Chondrocyte (in vitro differentiated cells): ENCODE results near the gene PLA1A. TPM values are rescaled to one million over a fixed set of nuclear protein-coding genes. Genes with fewer than 3 reads are reported as not detected.

Experiments
- DNase-seq: peaks from one replicate; pipeline ENCODE4 v3.0.0; 2021; ENCODE audit warnings: mixed read lengths, low spot score
- H3K27ac Mint-ChIP-seq: one replicate; pipeline ENCODE4 v1.8.0; 2021; ENCODE audit warnings: mild to moderate bottlenecking, moderate library complexity, mixed read lengths; ENCODE audit not compliant: unreplicated experiment
- H3K27me3 Mint-ChIP-seq: 2 replicates; pipeline ENCODE4 v1.8.0; 2021; ENCODE audit warnings: low read depth, mixed read lengths
- H3K36me3 Mint-ChIP-seq: 2 replicates; pipeline ENCODE4 v1.8.0; 2021; ENCODE audit warnings: low read depth, mixed read lengths
- H3K4me1 Mint-ChIP-seq: 2 replicates; pipeline ENCODE4 v1.8.0; 2021; ENCODE audit warnings: low read depth, mild to moderate bottlenecking, mixed read lengths
- H3K4me3 Mint-ChIP-seq: one replicate; pipeline ENCODE4 v1.8.0; 2021; ENCODE audit warnings: mild to moderate bottlenecking, moderate library complexity, mixed read lengths; ENCODE audit not compliant: unreplicated experiment
- H3K9me3 Mint-ChIP-seq: 2 replicates; pipeline ENCODE4 v1.8.0; 2021; ENCODE audit warnings: low read depth, mixed read lengths
- total RNA-seq: library from RNA; stranded (reverse); gene quantifications from 3 replicates; pipeline ENCODE4 v1.2.1, GENCODE V29; 2021
- TF ChIP-seq, protein P1 (sequence below): fragments of 200-600 bp; sonication (generic); IDR thresholded peaks from 2 replicates; pipeline ENCODE4 v1.5.0; 2021; ENCODE audit warnings: antibody characterized with exemption, mild to moderate bottlenecking, moderate library complexity

Gene PLA1A
- total RNA-seq, 1 donor from 2014 or later, result 0.55 TPM

DNA sequence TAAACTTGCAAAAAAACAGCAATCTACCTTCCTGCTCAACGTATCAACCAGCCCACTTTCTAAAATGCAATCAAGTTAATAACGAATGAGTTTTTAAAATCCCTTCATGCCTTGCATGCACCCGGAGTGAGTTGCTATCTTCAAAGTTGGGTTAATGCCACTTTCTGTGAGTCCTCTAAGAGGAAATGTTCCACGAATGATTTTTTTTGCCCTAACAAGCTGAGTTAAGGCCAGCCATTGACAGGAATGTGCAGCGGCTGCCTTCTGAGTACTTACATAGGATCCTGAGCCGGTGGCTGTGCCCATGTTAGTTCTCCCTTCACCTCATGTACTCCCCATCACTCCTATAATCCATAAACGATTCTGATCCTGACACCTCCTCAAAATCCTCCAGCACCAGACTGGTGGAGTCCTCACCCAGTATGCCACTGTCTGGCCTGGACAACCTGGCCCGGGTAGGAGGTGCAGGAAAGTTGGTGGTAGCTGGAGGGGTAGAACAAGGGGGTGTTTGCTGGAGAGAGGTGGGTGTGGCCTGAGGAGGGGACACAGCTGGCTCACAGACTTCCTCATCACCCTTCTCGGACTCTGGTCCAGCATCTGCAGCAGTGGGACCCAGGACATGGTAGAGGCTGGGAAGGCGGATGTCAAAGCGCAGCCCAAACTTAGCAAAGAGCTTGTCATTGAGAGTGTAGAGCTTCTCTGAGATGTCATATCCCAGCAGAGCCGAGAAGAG, 50.3 kb downstream of the PLA1A start:
- Mint-ChIP-seq H3K27me3 (no peaks in the 10 kb centered on the region), H3K36me3 (peaks cover 6% of the 10 kb centered on the region)

GRCh38 chr3:119649761-119650160, 52.1 kb downstream of the PLA1A start:
- H3K4me3 Mint-ChIP-seq, result no peak overlapping the region
- no peak for DNase-seq
- H3K27ac Mint-ChIP-seq, result no peak overlapping the region
- H3K9me3 Mint-ChIP-seq, result no peaks in the 10 kb centered on the region
- H3K4me1 Mint-ChIP-seq, result no peaks in the 10 kb centered on the region
- H3K27me3 Mint-ChIP-seq, result no peaks in the 10 kb centered on the region
- TF ChIP-seq, protein P1, sequence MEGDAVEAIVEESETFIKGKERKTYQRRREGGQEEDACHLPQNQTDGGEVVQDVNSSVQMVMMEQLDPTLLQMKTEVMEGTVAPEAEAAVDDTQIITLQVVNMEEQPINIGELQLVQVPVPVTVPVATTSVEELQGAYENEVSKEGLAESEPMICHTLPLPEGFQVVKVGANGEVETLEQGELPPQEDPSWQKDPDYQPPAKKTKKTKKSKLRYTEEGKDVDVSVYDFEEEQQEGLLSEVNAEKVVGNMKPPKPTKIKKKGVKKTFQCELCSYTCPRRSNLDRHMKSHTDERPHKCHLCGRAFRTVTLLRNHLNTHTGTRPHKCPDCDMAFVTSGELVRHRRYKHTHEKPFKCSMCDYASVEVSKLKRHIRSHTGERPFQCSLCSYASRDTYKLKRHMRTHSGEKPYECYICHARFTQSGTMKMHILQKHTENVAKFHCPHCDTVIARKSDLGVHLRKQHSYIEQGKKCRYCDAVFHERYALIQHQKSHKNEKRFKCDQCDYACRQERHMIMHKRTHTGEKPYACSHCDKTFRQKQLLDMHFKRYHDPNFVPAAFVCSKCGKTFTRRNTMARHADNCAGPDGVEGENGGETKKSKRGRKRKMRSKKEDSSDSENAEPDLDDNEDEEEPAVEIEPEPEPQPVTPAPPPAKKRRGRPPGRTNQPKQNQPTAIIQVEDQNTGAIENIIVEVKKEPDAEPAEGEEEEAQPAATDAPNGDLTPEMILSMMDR, result no peak
- peaks cover 6% of the 10 kb centered on the region for H3K36me3 Mint-ChIP-seq

More for the DNA sequence above, 50.3 kb downstream of the PLA1A start:
- Mint-ChIP-seq H3K4me3 (no peak overlapping the region), H3K9me3 (no peaks in the 10 kb centered on the region), H3K27ac (no peak overlapping the region), H3K4me1 (peaks cover 8% of the 10 kb centered on the region)
- no peak for DNase-seq
- TF ChIP-seq, protein P1, result no peak

DNA sequence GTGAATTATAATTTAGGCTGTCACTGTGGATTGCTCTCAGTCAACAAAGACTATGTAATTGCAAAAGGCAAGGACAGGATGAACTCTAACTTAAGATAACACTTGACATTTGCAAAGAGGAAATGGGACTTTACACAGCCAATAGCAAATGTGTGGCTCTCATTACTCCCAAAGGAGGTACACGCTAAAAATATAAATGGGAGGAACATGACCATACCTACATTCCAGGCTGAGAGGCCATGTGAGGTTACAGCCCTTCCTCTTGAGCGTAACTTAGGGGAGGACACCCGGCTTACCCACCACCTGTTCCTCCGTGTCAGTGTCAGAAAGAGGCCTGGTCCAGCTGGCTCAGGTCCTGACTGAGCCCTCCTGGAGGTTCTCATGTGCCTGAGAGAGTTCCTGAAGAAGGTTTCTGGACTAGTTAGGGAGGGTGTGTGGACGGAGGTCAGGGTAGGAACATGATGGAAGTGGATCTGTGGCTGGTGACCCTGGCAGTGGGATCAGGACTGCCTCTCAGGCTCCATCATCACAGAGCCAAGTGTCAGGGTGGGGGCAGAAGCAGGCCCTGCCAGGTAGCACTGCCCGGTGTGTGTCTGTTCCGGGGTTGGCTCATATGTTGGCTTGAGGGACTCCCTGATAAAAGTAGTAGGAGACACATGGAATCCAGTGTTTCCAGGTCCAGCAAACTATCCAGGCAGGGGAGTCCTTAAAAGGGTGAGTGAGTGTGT, 54.8 kb downstream of the PLA1A start:
- H3K4me3 Mint-ChIP-seq, result no peak overlapping the region
- H3K27ac Mint-ChIP-seq, result no peak overlapping the region
- no peak for DNase-seq
- H3K36me3 Mint-ChIP-seq, result no peaks in the 10 kb centered on the region
- no peaks in the 10 kb centered on the region for H3K27me3 Mint-ChIP-seq
- H3K4me1 Mint-ChIP-seq, result no peaks in the 10 kb centered on the region
- TF ChIP-seq, protein P1, result no peak
- no peaks in the 10 kb centered on the region for H3K9me3 Mint-ChIP-seq

DNA sequence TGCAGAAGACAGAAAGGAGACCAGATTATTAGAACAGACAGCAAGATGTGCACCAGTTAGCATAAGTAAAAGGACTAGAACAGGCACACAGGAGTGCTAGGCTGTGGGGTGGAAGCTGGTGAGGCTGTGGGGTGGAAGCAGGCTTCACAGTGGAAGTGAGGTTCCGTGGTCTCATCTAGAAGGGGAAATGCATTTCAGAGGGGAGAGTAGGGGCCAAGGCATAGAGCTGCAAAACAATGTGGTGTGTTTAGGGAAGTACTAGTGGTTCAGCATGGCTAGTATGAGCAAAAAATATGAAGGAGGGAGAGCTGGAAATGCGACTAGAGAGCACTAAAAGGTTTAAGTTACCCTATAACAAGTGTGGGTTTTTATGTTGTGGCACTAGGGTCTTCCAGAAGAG, 56.2 kb downstream of the PLA1A start:
- no peak overlapping the region for H3K4me3 Mint-ChIP-seq
- TF ChIP-seq, protein P1, result no peak
- no peaks in the 10 kb centered on the region for H3K36me3 Mint-ChIP-seq
- no peak overlapping the region for H3K27ac Mint-ChIP-seq
- H3K4me1 Mint-ChIP-seq, result no peaks in the 10 kb centered on the region
- no peaks in the 10 kb centered on the region for H3K9me3 Mint-ChIP-seq
- no peaks in the 10 kb centered on the region for H3K27me3 Mint-ChIP-seq
- DNase-seq, result no peak

DNA sequence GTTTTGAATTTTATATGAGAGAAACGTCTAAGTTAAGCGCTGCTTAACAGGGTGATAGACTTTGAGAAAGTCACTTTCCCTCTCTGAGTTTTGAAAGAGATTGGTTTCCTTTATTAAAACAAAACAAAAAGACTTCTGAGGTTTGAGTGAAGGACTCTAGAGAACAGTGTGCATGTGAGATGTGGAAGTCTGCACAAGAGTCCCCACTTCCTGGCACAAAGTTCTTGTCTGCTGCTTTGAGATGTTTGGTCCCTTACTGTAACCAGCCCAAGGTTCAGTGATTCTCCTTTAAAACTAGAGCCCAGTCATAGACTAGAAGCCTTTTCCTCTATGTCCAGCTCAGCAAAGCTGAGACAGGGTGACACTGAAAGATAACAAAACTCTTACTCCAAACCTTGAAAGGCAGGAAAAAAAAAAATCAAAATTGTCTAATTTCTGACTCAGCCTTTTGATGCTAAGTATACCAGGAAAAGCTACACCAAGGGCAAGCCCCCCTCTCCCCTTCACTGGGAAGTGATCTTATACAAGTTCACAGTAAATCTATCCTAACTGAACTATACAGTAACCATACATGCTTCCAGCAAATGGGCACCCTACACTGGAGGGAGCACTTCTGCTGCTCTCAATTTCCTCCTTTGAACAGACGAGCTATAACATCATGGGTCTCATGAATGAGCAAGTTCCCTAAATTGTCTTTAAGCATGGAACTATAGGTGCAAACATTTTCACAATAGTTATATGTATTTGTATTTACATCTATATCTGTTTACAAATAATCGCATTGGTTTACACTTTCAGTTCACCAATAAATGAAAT, 60.4 kb downstream of the PLA1A start:
- no peak for DNase-seq
- H3K4me3 Mint-ChIP-seq, result no peak overlapping the region
- no peaks in the 10 kb centered on the region for H3K9me3 Mint-ChIP-seq
- H3K36me3 Mint-ChIP-seq, result no peaks in the 10 kb centered on the region
- TF ChIP-seq, protein P1, result no peak
- no peaks in the 10 kb centered on the region for H3K27me3 Mint-ChIP-seq
- H3K27ac Mint-ChIP-seq, result no peak overlapping the region
- H3K4me1 Mint-ChIP-seq, result peaks cover 8% of the 10 kb centered on the region
